ACHN (cell line): ENCODE data around the gene USP43.
A peak's percentile ranks its signal among the peaks of the same experiment; 100 is the strongest.

Experiments
- DNase-seq: peaks from one replicate; pipeline ENCODE4 v3.0.0-alpha.2; 2015
- in situ Hi-C: cut with HindIII; loops from 2 replicates; pipeline ENCODE4 v1.10.0; 2017; ENCODE audit warnings: low sequenced_read_pairs, low pct_ligation_motif_present, low pct_unique_long_range_greater_than_20kb

Gene USP43

GRCh38 chr17:9765322-9765721 lies 120.0 kb downstream of the USP43 start:
- in situ Hi-C loops: no loop called here
- DNase-seq: no peak

DNA sequence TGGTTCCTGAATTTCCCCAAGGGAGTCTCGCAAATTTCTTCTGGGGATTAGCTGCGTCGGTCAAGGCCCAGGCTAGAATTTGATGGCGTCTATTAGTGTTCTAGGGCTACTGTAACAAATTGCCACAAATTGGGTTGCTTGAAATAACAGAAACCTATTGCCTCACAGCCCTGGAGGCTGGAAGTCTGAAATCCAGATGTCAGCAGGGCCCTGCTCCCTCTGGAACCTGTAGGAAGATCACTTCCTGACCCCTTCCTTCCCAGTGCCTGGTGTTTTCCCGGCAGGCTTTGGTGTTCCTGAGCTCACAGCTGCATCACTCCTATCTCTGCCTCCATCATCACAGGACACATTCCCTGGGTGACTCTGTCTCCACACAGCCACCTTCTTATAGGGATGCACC lies 121.7 kb downstream of the USP43 start:
- no peak for DNase-seq
- in situ Hi-C loops: no loop called here

- DNase-seq: no peak
- in situ Hi-C loops: no loop called here
Observed at GRCh38 chr17:9767432-9767991, 122.2 kb downstream of the USP43 start.

DNA sequence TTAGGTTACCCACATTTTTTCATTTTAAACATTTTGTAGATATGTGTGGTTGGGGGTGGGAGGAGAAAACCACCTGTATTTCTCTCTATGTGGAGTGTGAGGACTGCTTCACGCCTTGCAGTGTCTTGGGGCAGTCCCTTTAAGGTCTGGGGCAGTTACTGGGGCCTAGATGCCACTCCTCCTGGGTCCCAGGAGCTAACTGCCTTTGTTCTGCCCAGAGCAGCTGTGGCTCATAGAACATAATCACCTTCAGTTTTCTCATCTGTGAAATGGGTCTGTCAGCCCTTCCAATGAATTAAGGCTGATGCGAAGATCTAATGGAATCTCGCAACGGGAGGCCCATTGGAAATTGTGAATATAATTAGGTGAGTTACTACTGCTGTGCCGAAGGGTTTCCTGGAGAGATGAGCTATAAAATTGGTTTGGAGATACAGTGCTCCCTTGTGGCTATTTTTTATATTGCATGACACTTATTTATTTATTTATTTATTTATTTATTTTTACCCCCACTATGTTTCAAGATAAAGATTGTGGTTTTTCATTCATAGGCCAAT lies 123.1 kb downstream of the USP43 start:
- peak; percentile 51 for DNase-seq
- in situ Hi-C loops: no loop called here

- in situ Hi-C loops: no loop called here
Observed at GRCh38 chr17:9769036-9769695, 123.8 kb downstream of the USP43 start.

DNA sequence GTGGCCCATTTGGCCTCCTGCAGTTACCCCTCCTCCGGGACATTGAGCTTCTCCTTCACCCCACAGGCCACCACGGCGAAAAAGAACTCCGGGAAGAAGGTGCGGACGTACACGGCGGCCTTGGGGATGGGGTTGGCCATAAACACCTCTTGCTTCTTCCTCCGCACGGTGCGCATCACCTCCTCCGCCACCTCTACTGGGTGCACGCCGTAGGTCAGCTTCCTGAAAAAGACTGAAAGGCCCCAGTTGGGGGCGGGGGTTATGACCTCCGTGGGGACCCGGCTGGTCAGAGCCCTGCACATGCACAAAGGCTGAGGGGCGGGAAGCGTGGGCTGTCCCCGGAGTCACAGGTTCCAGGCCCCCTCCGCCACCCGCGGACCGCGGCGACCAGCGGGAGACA lies 126.1 kb downstream of the USP43 start:
- in situ Hi-C loops: no loop called here

More at GRCh38 chr17:9769036-9769695, 123.8 kb downstream of the USP43 start:
- no peak for DNase-seq

GRCh38 chr17:9772658-9773057 lies 127.3 kb downstream of the USP43 start:
- no peak for DNase-seq
- in situ Hi-C loops: no loop called here

More for the DNA sequence above, 126.1 kb downstream of the USP43 start:
- no peak for DNase-seq

GRCh38 chr17:9776911-9777310 lies 131.6 kb downstream of the USP43 start:
- in situ Hi-C loops: no loop called here
- no peak for DNase-seq
